H54 (cell line): ENCODE results near the gene CIAO3.

Source experiments
- DNase-seq: peaks from one replicate; pipeline ENCODE4 v3.0.0; 2011; ENCODE audit warnings: low spot score, mixed read lengths; ENCODE audit not compliant: insufficient read length
- FAIRE-seq: peaks from 3 replicates; lab custom pipeline; 2011; peaks lifted over from hg19 to GRCh38; lab: Jason Lieb, UNC
- POLR2A ChIP-seq: IDR thresholded peaks from 2 replicates; pipeline ENCODE4 v1.6.1; 2011; ENCODE audit warnings: low read depth, mild to moderate bottlenecking, low read length

CIAO3 gene

GRCh38 chr16:730666-731509 is 9.9 kb downstream of the CIAO3 start:
- DNase-seq (no peak), FAIRE-seq (no peak)
- no peak for TF ChIP-seq POLR2A

- no peak for TF ChIP-seq POLR2A
- no peak for DNase-seq
- FAIRE-seq = no peak
Observed at GRCh38 chr16:729768-730665, 10.8 kb downstream of the CIAO3 start.

- no peak for TF ChIP-seq POLR2A
- no peak for DNase-seq
- FAIRE-seq = no peak
Observed at GRCh38 chr16:728890-729744, 11.7 kb downstream of the CIAO3 start.

GRCh38 chr16:728131-728889 is 12.5 kb downstream of the CIAO3 start:
- FAIRE-seq (no peak), DNase-seq (peak; percentile 95)
- TF ChIP-seq POLR2A = 0 out of 2 replicates have a peak, but pooled peaks have one; percentile 28

- no peak for TF ChIP-seq POLR2A
- DNase-seq (no peak), FAIRE-seq (no peak)
Observed at GRCh38 chr16:727291-727977, 13.4 kb downstream of the CIAO3 start.

GRCh38 chr16:726438-727290 is 14.1 kb downstream of the CIAO3 start, which contains the start of the genes CCDC78 and HAGHL:
Gene CCDC78, minus strand, starts transcription at chr16:726443. Its CDS starts 76 bp downstream, at chr16:726367.
Gene HAGHL, plus strand, starts transcription at chr16:727106. Its CDS starts 404 bp downstream, at chr16:727510.
- no peak for TF ChIP-seq POLR2A
- FAIRE-seq = no peak
- DNase-seq = no peak

- FAIRE-seq (no peak), DNase-seq (no peak)
- no peak for TF ChIP-seq POLR2A
Observed at GRCh38 chr16:726188-726437, 14.7 kb downstream of the CIAO3 start.

GRCh38 chr16:725463-726187 is 15.2 kb downstream of the CIAO3 start:
- FAIRE-seq (no peak), DNase-seq (no peak)
- no peak for TF ChIP-seq POLR2A

GRCh38 chr16:725041-725376 is 15.8 kb downstream of the CIAO3 start:
- DNase-seq = no peak
- no peak for FAIRE-seq
- TF ChIP-seq POLR2A = no peak

- no peak for TF ChIP-seq POLR2A
- no peak for FAIRE-seq
- no peak for DNase-seq
Observed at GRCh38 chr16:724188-725040, 16.4 kb downstream of the CIAO3 start.
